ENCODE measurements around the gene RNF182.
"Not testable (repeated sequence)": the region's sequence is repeated elsewhere in the genome, so short reads cannot be mapped to it uniquely, and the experiment has no call there.

Gene RNF182

GRCh38 chr6:14017626-14018475 is 93.1 kb downstream of the RNF182 start:
- no peak overlapping the region for H3K4me3 ChIP-seq (ENCODE audit: low read depth, low read length)
- TF ChIP-seq CTCF (IDR thresholded peaks at IDR 0.05; ENCODE audit: insufficient read depth, low read length, missing control alignments) = no peak
- no peak for DNase-seq (ENCODE audit: low read depth, low spot score)
- ChIA-PET CTCF (interaction anchor here (0.7 to 1.1 kb wide), 2 partner anchors 9 to 13 kb away, joined by 3 read pairs; no protein-coding TSS in a partner anchor), POLR2A (no interaction called here)

GRCh38 chr6:14018559-14018958 is 93.8 kb downstream of the RNF182 start:
- POLR2A ChIA-PET; H3K4me3 ChIP-seq (ENCODE audit: low read depth, low read length); DNase-seq (ENCODE audit: low read depth, low spot score): not testable (repeated sequence)
- CTCF ChIA-PET = interaction anchor here (1.1 kb wide), 1 partner anchor 9 kb away, joined by 3 read pairs; no protein-coding TSS in a partner anchor

- no peak for TF ChIP-seq CTCF (IDR thresholded peaks at IDR 0.05; ENCODE audit: insufficient read depth, low read length, missing control alignments)
- POLR2A ChIA-PET = no interaction called here
- CTCF ChIA-PET = interaction anchor here (1.5 kb wide), 1 partner anchor 26 kb away, joined by 6 read pairs; no protein-coding TSS in a partner anchor
- DNase-seq (ENCODE audit: low read depth, low spot score) = no peak
- no peak overlapping the region for H3K4me3 ChIP-seq (ENCODE audit: low read depth, low read length)
Measured at GRCh38 chr6:14020551-14020950, 95.8 kb downstream of the RNF182 start.

- no peak for TF ChIP-seq CTCF (IDR thresholded peaks at IDR 0.05; ENCODE audit: insufficient read depth, low read length, missing control alignments)
- ChIA-PET CTCF (interaction anchor here (1.5 kb wide), 1 partner anchor 25 kb away, joined by 6 read pairs; no protein-coding TSS in a partner anchor), POLR2A (no interaction called here)
- DNase-seq (ENCODE audit: low read depth, low spot score) = no peak
- no peak overlapping the region for H3K4me3 ChIP-seq (ENCODE audit: low read depth, low read length)
Measured at GRCh38 chr6:14021449-14021848, 96.7 kb downstream of the RNF182 start.

- no peak for TF ChIP-seq CTCF (IDR thresholded peaks at IDR 0.05; ENCODE audit: insufficient read depth, low read length, missing control alignments)
- ChIA-PET POLR2A (no interaction called here), CTCF (interaction anchor here (1.3 kb wide), 1 partner anchor 25 kb away, joined by 5 read pairs; no protein-coding TSS in a partner anchor)
- no peak overlapping the region for H3K4me3 ChIP-seq (ENCODE audit: low read depth, low read length)
- DNase-seq (ENCODE audit: low read depth, low spot score) = no peak
Measured at GRCh38 chr6:14022673-14023072, 97.9 kb downstream of the RNF182 start.

- no peak for DNase-seq (ENCODE audit: low read depth, low spot score)
- CTCF ChIA-PET = interaction anchor here (1.9 to 2.5 kb wide), 2 partner anchors 12 to 22 kb away, joined by 5 to 13 read pairs; no protein-coding TSS in a partner anchor
- TF ChIP-seq CTCF (IDR thresholded peaks at IDR 0.05; ENCODE audit: insufficient read depth, low read length, missing control alignments) = no peak
- POLR2A ChIA-PET = no interaction called here
- H3K4me3 ChIP-seq (ENCODE audit: low read depth, low read length) = no peak overlapping the region
Measured at GRCh38 chr6:14023855-14024254, 99.1 kb downstream of the RNF182 start.
